ENCODE data around the gene DST. TPM values are rescaled to one million over a fixed set of nuclear protein-coding genes. Genes with fewer than 3 reads are reported as not detected.
"Not testable (repeated sequence)": the region's sequence is repeated elsewhere in the genome, so short reads cannot be mapped to it uniquely, and the experiment has no call there.

Gene DST
- total and polyA plus RNA-seq, 8 donors, result 42.4 to 149 (median 72.4) TPM

DNA sequence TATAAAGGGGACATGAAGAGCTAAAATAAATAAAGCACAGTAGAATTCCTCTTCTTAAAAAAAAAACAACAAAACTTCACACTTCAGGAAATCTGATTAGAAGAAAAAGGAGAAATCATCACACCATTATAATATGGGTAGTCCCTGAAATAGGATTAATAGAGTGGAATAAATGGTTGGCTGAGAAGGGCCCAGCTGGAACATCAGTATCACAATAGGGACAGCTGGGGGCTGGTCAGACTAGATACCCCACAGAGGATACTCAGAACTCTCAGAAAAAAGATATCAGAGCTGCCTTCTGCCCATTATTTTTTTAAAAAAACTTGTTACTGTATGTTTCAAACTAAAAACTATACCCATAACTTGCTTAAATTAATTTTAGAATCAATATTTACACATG is 75.2 kb downstream of the DST start:
- Histone ChIP-seq H3K4me1 (no peaks in the 10 kb centered on the region), H3K4me3 (no peak overlapping the region), H3K36me3 (no peaks in the 10 kb centered on the region), H3K27ac (no peak overlapping the region), H3K9me3 (no peaks in the 10 kb centered on the region), H3K27me3 (no peaks in the 10 kb centered on the region)
- DNase-seq (no peak), ATAC-seq (no peak), FAIRE-seq (no peak)
- intact Hi-C loops (cut with DNase I), result no loop called here
- TF ChIP-seq, protein P1, sequence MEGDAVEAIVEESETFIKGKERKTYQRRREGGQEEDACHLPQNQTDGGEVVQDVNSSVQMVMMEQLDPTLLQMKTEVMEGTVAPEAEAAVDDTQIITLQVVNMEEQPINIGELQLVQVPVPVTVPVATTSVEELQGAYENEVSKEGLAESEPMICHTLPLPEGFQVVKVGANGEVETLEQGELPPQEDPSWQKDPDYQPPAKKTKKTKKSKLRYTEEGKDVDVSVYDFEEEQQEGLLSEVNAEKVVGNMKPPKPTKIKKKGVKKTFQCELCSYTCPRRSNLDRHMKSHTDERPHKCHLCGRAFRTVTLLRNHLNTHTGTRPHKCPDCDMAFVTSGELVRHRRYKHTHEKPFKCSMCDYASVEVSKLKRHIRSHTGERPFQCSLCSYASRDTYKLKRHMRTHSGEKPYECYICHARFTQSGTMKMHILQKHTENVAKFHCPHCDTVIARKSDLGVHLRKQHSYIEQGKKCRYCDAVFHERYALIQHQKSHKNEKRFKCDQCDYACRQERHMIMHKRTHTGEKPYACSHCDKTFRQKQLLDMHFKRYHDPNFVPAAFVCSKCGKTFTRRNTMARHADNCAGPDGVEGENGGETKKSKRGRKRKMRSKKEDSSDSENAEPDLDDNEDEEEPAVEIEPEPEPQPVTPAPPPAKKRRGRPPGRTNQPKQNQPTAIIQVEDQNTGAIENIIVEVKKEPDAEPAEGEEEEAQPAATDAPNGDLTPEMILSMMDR (IDR thresholded peaks at IDR 0.05), result no peak

DNA sequence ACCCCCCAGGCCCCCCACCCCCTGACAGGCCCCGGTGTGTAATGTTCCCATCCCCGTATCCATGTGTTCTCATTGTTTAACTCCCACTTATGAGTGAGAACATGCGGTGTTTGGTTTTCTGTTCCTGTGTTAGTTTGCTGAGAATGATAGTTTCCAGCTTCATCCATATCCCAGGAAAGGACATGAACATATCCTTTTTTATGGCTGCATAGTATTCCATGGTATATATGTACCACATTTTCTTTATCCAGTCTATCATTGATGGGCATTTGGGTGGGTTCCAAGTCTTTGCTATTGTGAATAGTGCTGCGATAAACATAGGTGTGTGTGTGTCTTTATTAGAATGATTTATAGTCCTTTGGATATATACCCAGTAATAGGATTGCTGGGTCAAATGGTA is 80.0 kb downstream of the DST start:
- ATAC-seq; H3K36me3 ChIP-seq; FAIRE-seq; H3K4me3 ChIP-seq; H3K27ac ChIP-seq; intact Hi-C loops (cut with DNase I); DNase-seq; H3K9me3 ChIP-seq; H3K27me3 ChIP-seq; H3K4me1 ChIP-seq: not testable (repeated sequence)
- 96% methylated on average over 4 of the region's 4 CpGs for WGBS, 2 donors

DNA sequence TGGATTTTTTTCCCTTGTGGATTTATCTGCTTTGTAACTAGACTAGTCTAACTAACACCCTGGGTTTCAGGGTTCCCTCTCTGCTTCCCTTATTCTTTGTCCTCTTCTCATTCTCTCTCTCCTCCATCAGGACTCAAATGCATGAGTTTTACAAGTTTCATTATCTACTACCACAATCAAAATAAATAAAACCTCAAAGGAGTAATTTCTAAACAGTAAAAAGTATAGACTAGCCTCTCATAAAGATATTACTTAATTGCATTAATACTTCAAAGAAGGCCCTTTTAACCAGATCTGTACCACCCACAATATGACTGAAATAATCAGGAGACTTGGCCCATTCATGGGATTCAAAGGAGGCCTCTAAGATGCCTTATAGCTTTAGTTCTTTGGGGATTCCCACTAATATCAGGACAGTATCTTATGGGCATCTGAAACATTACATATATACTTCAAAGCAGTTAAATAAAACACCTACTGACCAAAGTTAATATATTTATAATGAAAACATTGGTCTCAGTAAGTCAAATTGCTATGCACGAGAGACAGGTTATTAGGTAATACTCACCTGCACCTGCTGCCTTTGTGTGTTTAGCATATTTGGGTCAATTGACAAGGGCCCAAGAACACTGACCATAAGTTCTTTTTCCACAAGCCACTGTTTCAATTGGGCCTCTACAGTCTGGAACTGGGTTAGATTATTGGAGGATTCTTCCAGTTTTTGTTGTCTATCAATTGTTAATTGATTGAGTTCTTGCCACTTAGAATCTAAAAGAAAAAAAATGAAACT is 85.7 kb downstream of the DST start:
- H3K36me3 ChIP-seq, result peaks cover 0 to 6% (median 0%) of the 10 kb centered on the region in 3 donors
- H3K9me3 ChIP-seq, result no peaks in the 10 kb centered on the region
- H3K4me3 ChIP-seq, result no peak overlapping the region
- H3K27ac ChIP-seq, result no peak overlapping the region
- 62 to 63% methylated on average over 1 of the region's 1 CpG for WGBS, 2 donors
- ATAC-seq, result no peak
- no peak for DNase-seq
- no peaks in the 10 kb centered on the region for H3K27me3 ChIP-seq
- no peak for FAIRE-seq
- no peaks in the 10 kb centered on the region for H3K4me1 ChIP-seq
- intact Hi-C loops (cut with DNase I), result no loop called here
- TF ChIP-seq, protein P1 (IDR thresholded peaks at IDR 0.05), result no peak

GRCh38 chr6:56555438-56555872 is 87.2 kb downstream of the DST start:
- Histone ChIP-seq H3K27me3 (no peaks in the 10 kb centered on the region), H3K27ac (no peak overlapping the region), H3K9me3 (no peaks in the 10 kb centered on the region), H3K4me1 (no peaks in the 10 kb centered on the region), H3K36me3 (peaks cover 0 to 6% (median 0%) of the 10 kb centered on the region in 3 donors), H3K4me3 (no peak overlapping the region)
- TF ChIP-seq, protein P1 (IDR thresholded peaks at IDR 0.05), result no peak
- no peak for FAIRE-seq
- DNase-seq, result no peak
- 73 to 81% methylated on average over 5 of the region's 5 CpGs for WGBS, 2 donors
- intact Hi-C loops (cut with DNase I), result no loop called here
- no peak for ATAC-seq

GRCh38 chr6:56552187-56553130 is 90.2 kb downstream of the DST start:
- no peak for FAIRE-seq
- Histone ChIP-seq H3K36me3 (peaks cover 0 to 6% (median 0%) of the 10 kb centered on the region in 3 donors), H3K27me3 (no peaks in the 10 kb centered on the region), H3K9me3 (no peaks in the 10 kb centered on the region), H3K4me1 (no peaks in the 10 kb centered on the region), H3K27ac (no peak overlapping the region), H3K4me3 (no peak overlapping the region)
- WGBS, 2 donors, result 84 to 88% methylated on average over 7 of the region's 7 CpGs
- TF ChIP-seq, protein P1 (IDR thresholded peaks at IDR 0.05), result no peak
- no peak for ATAC-seq
- DNase-seq, result no peak
- intact Hi-C loops (cut with DNase I), result loop anchor here in 1 of 3 donors (5.0 kb wide), 1 partner anchor 185 kb away; no protein-coding TSS in a partner anchor
